SIG-M5 (cell line): ENCODE data around the gene PDCD6IP.
"Not testable (repeated sequence)": the region's sequence is repeated elsewhere in the genome, so short reads cannot be mapped to it uniquely, and the experiment has no call there.

Experiments used
- DNase-seq: peaks from one replicate; lab custom pipeline; 2025; lab: John Stamatoyannopoulos, UW

PDCD6IP gene

DNA sequence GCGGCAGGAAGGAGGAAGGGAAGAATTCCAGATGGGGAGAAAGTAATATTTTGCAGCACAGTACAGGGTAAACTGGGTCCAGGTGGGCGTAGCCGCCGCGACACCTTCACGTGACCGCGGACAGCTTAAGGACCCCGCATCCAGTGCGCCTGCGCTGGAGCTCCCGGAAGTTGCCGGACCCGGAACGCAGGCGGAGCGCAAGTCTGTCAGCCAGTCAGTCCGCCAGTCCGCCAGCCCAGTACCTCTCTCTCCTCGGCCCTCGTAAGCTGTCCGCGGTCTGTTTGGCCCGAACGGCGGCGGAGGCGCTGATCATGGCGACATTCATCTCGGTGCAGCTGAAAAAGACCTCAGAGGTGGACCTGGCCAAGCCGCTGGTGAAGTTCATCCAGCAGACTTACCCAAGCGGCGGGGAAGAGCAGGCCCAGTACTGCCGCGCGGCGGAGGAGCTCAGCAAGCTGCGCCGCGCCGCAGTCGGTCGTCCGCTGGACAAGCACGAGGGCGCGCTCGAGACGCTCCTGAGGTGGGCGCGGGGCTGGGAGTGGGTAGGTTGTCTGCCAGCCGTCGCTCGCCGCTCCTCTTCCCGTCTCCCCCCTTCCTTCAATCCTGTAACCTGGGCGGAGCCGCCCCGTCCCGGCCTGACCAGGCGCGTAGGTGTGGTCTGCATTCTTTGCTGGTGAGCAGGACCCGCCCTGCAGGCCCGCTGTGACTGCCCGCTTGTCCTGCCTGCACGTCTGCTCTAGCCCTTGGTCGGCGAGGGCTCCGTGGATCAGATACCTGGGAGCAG lies at the start of gene PDCD6IP:
Gene PDCD6IP, plus strand, starts transcription at position 213 of the 784 bp plus-strand sequence. Its CDS starts 99 bp downstream, at position 312.
- DNase-seq, result peak; percentile 53

DNA sequence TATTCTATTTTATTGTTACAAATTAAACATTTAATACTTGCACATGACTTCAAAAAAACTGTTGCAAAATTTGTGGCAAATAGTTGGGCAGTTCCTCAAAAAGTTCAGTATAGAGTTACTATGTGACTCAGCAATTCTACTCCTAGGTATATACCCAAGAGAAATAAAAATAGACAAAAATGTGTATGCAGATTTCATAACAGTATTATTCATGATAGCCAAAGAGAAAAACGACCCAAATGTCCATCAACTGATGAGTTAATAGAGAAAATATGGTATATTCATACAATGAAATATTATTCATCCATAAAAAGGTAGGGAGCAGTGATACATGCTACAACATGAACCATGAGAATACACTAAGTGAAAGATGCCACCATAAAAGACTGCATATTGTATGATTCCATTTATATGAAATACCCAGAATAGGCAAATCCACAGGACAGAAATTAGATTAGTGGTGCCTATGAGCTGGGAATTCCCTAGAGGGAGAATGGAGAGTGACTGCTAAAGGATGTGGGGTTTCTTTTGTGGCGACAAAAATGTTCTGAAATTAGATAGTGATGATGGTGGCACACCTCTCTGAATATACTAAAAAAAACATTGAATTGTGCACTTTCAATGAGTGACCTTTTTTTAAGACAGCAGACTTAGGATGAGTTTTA lies 48.8 kb upstream of the PDCD6IP start:
- DNase-seq, result peak; percentile 86

DNA sequence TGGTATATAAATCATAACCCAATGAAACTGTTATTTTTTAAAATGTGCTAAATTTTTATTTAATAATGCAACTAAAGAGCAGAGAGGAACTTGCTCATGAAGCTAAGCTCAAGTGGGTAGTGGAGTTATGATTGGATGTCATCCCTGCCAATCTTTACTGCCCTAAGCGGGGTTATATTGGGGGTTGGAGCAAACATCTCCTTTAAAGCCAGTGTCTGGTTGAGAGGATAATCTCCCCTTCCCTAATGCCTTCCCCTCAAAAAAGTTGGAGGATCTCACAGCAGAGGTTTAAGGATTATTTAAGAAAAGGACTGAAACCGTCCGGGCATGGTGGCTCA lies 48.2 kb upstream of the PDCD6IP start:
- no peak for DNase-seq

DNA sequence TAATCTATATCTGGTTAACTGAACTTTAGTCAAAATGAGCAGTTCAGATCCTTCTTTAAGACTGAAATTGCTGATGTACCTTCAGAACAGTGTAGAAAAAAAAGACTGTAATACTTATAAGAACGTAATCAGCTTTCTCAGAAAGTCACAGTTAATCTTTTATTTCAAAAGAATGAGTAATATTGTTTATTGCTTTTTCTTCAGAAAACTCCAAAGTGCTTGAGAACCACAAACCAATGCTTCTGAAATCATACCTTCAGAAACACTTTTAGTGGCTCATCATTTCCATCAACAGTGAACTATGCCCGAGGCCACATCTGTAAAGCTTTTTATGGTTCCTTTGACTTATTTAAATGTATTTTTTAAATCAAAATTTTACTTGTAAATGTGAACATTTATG lies 47.1 kb upstream of the PDCD6IP start:
- no peak for DNase-seq

DNA sequence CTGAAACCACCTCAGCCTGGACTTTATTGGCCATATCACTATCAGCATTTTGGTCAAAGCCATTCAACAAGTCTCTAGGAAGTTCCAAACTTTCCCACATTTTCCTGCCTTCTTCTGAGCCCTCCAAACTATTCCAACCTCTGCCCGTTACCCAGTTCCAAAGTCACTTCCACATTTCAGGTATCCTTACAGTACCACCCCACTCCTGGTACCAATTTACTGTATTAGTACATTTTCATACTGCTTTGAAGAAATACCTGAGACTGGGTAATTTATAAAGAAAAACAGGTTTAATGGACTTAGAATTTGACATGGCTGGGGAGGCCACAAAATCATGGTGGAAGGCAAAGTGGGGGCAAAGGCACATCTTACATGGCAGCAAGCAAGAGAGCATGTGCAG lies 44.0 kb upstream of the PDCD6IP start:
- DNase-seq, result not testable (repeated sequence)

GRCh38 chr3:33758281-33758680 lies 40.1 kb upstream of the PDCD6IP start:
- DNase-seq, result no peak

DNA sequence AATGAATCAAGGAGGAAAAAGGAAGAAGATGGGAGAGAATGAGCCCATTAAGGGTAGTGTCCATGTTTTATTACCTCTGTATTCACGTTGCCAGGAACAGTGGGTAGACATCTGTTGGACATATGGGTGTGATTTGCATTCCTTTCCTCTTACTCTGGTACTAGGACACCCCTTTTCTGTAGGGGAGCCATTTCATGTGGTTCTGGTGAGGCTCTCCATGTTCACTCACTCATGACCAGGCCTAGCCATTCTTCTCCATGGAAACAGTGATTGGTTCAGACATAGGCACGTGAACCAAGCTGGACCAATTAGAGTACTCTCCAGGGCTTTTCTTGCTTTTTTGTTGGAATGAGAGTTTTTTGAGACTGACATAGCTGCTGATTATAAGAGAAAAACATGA lies 39.6 kb upstream of the PDCD6IP start:
- no peak for DNase-seq

DNA sequence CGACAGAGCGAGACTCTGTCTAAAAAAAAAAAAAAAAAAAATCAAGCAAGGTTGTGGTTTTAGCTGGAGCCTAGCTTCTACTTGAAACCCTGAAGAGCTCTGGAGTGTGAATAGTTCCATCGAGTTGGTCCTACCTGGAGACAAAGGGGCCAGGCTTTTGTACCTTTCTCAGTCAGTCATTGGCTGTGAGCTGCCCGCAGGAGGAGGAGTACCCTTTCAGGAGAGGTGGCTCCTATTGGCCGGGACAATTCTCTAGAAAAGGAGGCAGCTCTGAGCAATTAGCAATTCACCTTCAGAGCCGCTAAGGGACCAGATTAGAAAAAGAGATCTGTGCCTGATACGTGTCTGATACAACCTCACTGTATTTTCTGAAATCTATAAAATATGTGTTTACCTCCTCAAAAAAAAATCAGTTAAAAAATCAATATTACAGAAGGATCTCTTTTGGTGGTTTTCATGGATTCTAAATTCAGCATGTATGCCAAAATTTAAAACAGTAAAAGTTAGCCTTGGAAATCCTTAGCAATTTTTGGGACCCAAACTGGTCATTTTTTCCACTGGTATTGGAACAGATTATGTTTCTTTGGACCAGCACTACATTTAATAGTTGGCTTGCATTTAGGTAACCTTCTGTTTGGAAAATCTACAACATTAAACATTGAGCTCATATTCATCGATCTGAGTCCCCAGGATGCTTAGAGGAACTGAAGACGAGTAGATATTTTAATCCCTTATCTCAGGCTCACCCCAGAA lies 29.7 kb upstream of the PDCD6IP start:
- DNase-seq, result no peak

- DNase-seq, result no peak
Measured at GRCh38 chr3:33773637-33774036, 24.8 kb upstream of the PDCD6IP start.

GRCh38 chr3:33775363-33775762 lies 23.1 kb upstream of the PDCD6IP start:
- no peak for DNase-seq

GRCh38 chr3:33777996-33778395 lies 20.4 kb upstream of the PDCD6IP start:
- DNase-seq, result no peak

DNA sequence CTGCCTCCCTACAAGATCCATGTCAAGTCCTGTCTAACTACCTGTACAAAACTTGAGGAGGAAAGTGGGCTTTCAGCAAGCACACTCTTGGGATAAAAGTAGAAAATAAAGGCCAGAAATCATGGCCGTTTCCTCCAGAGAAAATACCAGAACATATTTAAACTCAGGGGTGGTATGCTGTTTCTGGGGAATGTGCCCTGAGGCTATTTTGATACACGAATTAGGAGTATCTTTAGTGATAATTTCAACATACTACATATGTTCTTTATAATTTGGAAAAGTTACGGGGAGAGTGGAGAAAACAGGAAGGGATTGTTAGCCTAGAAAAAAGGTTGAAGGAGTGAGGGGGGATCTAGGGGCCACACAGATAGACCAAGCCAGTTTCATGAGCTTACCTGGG lies 18.7 kb upstream of the PDCD6IP start:
- no peak for DNase-seq

DNA sequence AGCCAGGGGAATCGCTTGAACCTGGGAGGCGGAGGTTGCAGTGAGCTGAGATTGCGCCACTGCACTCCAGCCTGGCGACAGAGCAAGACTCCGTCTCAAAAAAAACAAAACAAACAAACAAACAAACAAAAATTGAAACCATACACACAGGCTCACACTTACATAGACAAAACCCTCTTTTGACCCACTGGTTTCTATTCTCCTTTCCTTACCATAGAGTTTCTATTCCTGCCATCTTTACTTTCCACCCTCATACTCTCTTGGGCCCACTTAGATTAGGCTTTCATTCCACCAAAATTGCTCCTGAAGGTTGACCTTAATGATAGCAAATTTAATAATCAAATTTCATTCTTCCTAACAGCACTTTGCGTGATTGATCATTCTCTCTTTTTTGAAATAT lies 17.0 kb upstream of the PDCD6IP start:
- not testable (repeated sequence) for DNase-seq

DNA sequence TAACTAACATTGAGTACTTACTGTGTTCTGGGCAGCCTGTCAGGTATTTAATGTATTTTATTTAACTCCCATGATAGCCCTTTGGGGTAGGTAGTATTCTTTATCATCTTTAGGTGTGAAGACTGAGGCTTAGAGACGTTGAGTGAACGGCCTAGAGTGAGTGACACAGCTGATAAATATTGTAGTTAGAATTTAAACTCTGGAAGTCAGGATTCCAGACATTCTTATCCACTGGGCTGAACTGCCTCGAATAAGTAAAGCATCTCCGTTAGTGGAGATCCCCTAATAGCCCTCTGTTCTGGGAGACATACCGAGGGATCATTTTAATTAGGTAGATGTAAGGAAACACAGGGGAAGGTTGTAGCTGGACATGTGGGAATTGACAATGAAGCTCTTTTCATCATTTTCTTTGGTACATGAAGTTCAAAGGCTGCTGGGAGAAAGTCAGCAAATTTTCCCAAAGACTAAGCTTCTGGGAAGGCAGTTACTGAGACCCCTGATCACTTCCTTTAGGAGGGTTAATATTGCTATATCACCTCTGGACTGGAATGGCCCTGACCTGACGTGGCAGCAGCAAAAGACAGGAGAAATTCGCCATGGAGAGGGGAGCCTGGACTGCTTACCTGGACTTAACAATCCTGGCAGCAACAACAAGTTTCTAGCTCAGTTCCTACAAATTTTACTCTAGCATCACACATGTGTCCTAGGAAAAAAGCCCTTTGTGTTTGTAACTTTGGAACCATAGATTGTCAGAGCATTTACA lies 11.7 kb upstream of the PDCD6IP start:
- no peak for DNase-seq

DNA sequence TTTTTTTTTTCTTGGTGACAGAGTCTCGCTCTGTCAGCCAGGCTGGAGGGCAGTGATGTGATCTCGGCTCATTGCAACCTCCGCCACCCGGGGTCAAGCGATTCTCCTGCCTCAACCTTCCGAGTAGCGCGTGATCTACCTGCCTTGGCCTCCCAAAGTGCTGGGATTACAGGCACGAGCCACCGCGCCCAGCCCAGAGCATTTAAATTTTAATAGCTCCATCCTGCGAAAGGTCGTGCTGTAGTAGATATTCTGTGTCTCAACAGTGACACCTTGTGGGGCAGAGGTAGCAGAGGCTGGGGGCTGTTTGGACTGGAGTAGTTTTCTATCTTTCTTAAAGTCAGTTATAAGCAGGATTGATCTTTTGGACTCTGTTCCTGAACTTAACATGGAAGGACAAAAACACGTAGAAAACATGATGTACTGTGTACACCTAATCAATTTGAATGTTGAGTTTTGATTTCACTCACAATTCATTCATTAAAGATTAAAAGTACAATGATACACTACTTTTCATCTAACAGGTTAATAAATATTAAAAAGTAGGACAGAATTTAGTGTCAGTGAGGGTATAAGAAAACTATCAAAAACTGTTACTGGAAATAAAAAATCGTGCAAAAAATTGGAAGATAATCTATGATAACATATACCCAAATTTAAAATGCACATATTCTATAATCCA lies 11.0 kb upstream of the PDCD6IP start:
- no peak for DNase-seq

DNA sequence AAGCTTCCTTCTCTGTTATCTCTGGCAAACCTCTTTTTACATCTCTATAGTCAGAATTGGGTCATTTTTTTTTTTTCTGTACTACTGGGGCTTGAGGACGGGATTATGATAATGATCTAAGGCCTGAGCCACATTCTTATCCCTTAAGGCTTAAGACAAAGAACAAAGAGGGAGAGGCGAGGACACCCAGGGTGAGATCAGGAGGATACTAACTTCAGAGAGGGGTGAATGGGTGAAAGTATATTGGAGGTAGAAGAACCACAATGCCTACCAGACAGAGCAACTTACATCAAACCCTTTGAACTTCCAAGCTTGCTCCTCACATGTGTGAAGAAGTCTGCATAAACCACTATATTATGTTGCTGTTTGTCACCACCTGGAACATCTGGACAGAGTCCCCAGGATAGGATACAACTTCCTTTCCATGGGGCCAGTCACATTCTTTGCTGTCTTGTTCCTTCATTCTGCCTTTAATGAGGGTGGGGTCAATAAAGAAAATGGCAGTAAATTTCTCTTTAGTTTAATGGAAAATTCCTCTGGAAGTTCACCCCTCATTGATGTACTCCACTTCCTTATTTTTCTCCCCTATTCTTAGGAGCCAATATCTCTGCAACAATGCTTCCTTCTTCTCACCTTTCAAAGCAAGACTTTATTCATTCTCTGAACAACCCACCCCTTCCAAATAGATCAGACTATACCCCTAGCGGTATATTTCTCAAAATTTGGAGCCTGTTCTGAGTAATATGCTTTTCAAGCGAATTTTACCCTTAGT lies 9.1 kb upstream of the PDCD6IP start:
- no peak for DNase-seq

- DNase-seq, result no peak
Measured at GRCh38 chr3:33790091-33790490, 8.3 kb upstream of the PDCD6IP start.

DNA sequence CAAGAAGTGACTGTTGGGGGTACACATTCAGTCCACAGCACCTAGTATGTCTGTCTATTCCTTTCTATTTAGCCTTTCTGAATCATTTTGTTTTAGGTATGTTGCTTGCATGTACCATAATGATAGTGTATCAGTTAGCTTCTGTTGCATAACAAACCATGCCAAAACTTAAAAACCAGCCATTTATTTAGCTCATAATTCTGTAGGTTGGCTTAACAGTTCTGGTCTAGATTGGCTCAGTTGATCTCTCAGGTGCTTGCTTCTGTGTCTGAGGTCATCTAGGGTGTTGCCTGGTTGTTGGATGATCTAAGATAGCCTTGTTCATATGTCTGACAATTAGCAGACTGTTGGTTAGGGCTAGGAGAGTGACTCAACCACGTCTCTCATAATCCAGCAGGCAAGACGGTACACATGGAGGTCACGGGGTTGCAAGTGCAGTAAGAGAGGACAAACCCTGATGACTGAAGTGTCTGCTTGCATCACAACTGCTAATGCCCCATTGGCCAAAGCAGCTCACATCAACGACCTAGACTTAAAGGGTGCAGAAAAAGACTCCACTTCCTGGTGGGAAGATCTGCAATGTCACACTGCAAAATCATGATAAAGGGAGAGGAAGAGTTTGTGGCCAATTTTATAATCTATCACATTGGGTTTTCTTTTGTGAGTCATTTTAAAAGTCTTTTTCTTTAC lies 6.8 kb upstream of the PDCD6IP start:
- peak; percentile 96 for DNase-seq

DNA sequence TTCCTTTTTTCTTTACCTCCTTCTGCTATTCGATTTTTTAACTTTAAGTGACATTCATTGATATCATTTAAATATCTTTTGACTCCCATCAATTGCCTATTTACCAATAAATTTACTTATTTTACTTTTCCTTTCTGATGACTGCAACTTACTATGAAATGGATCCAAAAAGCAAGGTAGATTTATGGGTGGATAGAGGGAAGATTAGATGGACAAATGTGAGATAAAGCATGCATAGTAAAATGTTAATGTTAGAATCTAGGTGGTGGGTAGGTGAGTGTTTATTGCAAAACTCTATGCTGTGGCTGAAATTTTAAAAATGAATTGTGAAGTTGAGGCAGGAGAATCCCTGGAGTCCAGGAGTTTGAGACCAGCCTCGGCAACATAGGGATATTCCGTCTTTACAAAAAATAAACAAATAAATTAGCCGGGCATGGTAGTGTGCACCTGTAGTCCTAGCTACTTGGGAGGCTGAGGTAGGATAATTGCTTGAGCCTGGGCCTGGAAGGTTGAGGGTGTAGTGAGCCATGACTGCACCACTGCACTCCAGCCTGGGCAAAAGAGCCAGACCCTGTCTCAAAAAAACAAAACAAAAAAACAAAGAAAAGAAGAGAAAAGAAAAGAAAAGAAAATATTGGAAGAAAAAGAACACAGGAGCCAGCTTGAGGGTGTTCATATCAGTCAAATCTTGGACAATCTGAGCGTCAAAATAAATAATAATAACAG lies 6.1 kb upstream of the PDCD6IP start:
- DNase-seq, result no peak

DNA sequence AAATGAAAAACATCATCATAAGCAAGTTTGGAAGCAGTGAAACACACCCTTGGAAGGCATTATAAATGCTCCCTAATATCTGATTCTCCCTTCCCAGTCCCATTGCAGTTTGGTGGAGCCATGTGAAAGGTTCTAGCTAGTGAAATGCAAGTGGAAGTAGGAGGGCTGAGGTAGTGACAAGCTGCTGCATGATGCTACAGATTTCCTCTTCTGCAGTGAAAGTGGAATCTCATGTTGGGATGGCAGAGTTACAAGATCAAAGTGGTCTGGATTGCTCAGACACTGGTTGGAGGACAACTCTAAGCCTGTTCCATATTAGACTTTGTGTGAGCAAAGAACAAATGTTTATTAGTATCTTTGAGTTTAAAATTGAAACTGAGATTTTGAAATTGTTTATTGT lies 3.3 kb upstream of the PDCD6IP start:
- no peak for DNase-seq
